ENCODE measurements around the gene UBASH3A.

Gene UBASH3A

GRCh38 chr21:42455754-42456440, 52.2 kb downstream of the UBASH3A start:
- no peaks in the 10 kb centered on the region for H3K36me3 ChIP-seq (ENCODE audit: control insufficient read depth in 1 of 2, insufficient read depth in 2 of 2, low read depth in 1 of 2, low read length in 2 of 2)
- no peak overlapping the region for H2BK120ac ChIP-seq (ENCODE audit: low read depth, low read length)
- WGBS, result 86% methylated on average over 8 of the region's 10 CpGs
- no peaks in the 10 kb centered on the region for H3K79me1 ChIP-seq (replicated peaks; ENCODE audit: low read length, poor library complexity, severe bottlenecking)
- H3K27me3 ChIP-seq (ENCODE audit: control insufficient read depth in 1 of 2, insufficient read depth in 1 of 2, low read length in 2 of 2), result peaks cover 0 to 44% of the 10 kb centered on the region in 2 experiments
- no peak overlapping the region for H3K23ac ChIP-seq (ENCODE audit: low read length in 2 of 2)
- H2BK12ac ChIP-seq (ENCODE audit: low read length in 2 of 2), result no peak overlapping the region
- H2AK5ac ChIP-seq (ENCODE audit: low read length, severe bottlenecking), result no peak overlapping the region
- H3K14ac ChIP-seq (ENCODE audit: low read length in 2 of 2), result no peak overlapping the region
- H4K8ac ChIP-seq (ENCODE audit: low read length), result no peak overlapping the region
- H4K91ac ChIP-seq (ENCODE audit: low read length), result no peak overlapping the region
- no peak for DNase-seq
- no peak overlapping the region for H2BK15ac ChIP-seq (ENCODE audit: low read depth, poor library complexity, severe bottlenecking)
- H2AFZ ChIP-seq (ENCODE audit: low read depth, low read length), result no peak overlapping the region
- H3K9me3 ChIP-seq (ENCODE audit: control insufficient read depth, low read length), result no peaks in the 10 kb centered on the region
- peaks cover 37% of the 10 kb centered on the region for H3K4me1 ChIP-seq (ENCODE audit: control insufficient read depth, insufficient read depth, low read depth, low read length)
- no peak overlapping the region for H3K4ac ChIP-seq (ENCODE audit: low read depth in 1 of 2, low read length in 2 of 2)
- H3K4me2 ChIP-seq (ENCODE audit: low read length, poor library complexity, severe bottlenecking), result no peak overlapping the region
- no peak overlapping the region for H3K9ac ChIP-seq (ENCODE audit: low read length)
- H3K18ac ChIP-seq (ENCODE audit: low read depth in 1 of 2, low read length in 2 of 2), result no peak overlapping the region
- H3K27ac ChIP-seq (ENCODE audit: low read length, poor library complexity, severe bottlenecking), result no peak overlapping the region
- H3K4me3 ChIP-seq (ENCODE audit: insufficient read depth in 1 of 2, low read depth in 1 of 2, low read length in 2 of 2), result no peak overlapping the region
- H2BK5ac ChIP-seq (ENCODE audit: low read depth, low read length, poor library complexity, severe bottlenecking), result no peak overlapping the region

GRCh38 chr21:42456457-42456856, 52.8 kb downstream of the UBASH3A start:
- Histone ChIP-seq H3K14ac (ENCODE audit: low read length in 2 of 2) (no peak overlapping the region), H2BK12ac (ENCODE audit: low read length in 2 of 2) (no peak overlapping the region), H3K4ac (ENCODE audit: low read depth in 1 of 2, low read length in 2 of 2) (no peak overlapping the region), H3K23ac (ENCODE audit: low read length in 2 of 2) (no peak overlapping the region), H4K91ac (ENCODE audit: low read length) (no peak overlapping the region), H3K4me3 (ENCODE audit: insufficient read depth in 1 of 2, low read depth in 1 of 2, low read length in 2 of 2) (no peak overlapping the region), H4K8ac (ENCODE audit: low read length) (no peak overlapping the region), H3K18ac (ENCODE audit: low read depth in 1 of 2, low read length in 2 of 2) (no peak overlapping the region), H2BK5ac (ENCODE audit: low read depth, low read length, poor library complexity, severe bottlenecking) (no peak overlapping the region), H3K9me3 (ENCODE audit: control insufficient read depth, low read length) (no peaks in the 10 kb centered on the region), H3K4me2 (ENCODE audit: low read length, poor library complexity, severe bottlenecking) (no peak overlapping the region), H2BK120ac (ENCODE audit: low read depth, low read length) (no peak overlapping the region), H3K36me3 (ENCODE audit: control insufficient read depth in 1 of 2, insufficient read depth in 2 of 2, low read depth in 1 of 2, low read length in 2 of 2) (no peaks in the 10 kb centered on the region), H3K27ac (ENCODE audit: low read length, poor library complexity, severe bottlenecking) (no peak overlapping the region), H2AFZ (ENCODE audit: low read depth, low read length) (no peak overlapping the region), H2BK15ac (ENCODE audit: low read depth, poor library complexity, severe bottlenecking) (no peak overlapping the region), H3K79me1 (replicated peaks; ENCODE audit: low read length, poor library complexity, severe bottlenecking) (no peaks in the 10 kb centered on the region), H3K4me1 (ENCODE audit: control insufficient read depth, insufficient read depth, low read depth, low read length) (peaks cover 37% of the 10 kb centered on the region), H2AK5ac (ENCODE audit: low read length, severe bottlenecking) (no peak overlapping the region), H3K9ac (ENCODE audit: low read length) (no peak overlapping the region), H3K27me3 (ENCODE audit: control insufficient read depth in 1 of 2, insufficient read depth in 1 of 2, low read length in 2 of 2) (peaks cover 0 to 47% of the 10 kb centered on the region in 2 experiments)
- WGBS, result 76% methylated on average over 8 of the region's 8 CpGs
- no peak for DNase-seq

GRCh38 chr21:42459082-42459460, 55.4 kb downstream of the UBASH3A start:
- Histone ChIP-seq H3K27me3 (ENCODE audit: control insufficient read depth in 1 of 2, insufficient read depth in 1 of 2, low read length in 2 of 2) (peaks cover 0 to 28% of the 10 kb centered on the region in 2 experiments), H3K4me2 (ENCODE audit: low read length, poor library complexity, severe bottlenecking) (peak overlapping the region; percentile 4), H3K4me1 (ENCODE audit: control insufficient read depth, insufficient read depth, low read depth, low read length) (peaks cover 28% of the 10 kb centered on the region), H3K14ac (ENCODE audit: low read length in 2 of 2) (no peak overlapping the region), H3K9me3 (ENCODE audit: control insufficient read depth, low read length) (no peaks in the 10 kb centered on the region), H3K23ac (ENCODE audit: low read length in 2 of 2) (no peak overlapping the region), H4K8ac (ENCODE audit: low read length) (no peak overlapping the region), H2AFZ (ENCODE audit: low read depth, low read length) (no peak overlapping the region), H3K36me3 (ENCODE audit: control insufficient read depth in 1 of 2, insufficient read depth in 2 of 2, low read depth in 1 of 2, low read length in 2 of 2) (no peaks in the 10 kb centered on the region), H2AK5ac (ENCODE audit: low read length, severe bottlenecking) (no peak overlapping the region), H3K4ac (ENCODE audit: low read depth in 1 of 2, low read length in 2 of 2) (no peak overlapping the region), H3K4me3 (ENCODE audit: insufficient read depth in 1 of 2, low read depth in 1 of 2, low read length in 2 of 2) (no peak overlapping the region), H3K18ac (ENCODE audit: low read depth in 1 of 2, low read length in 2 of 2) (no peak overlapping the region), H3K9ac (ENCODE audit: low read length) (no peak overlapping the region), H2BK120ac (ENCODE audit: low read depth, low read length) (no peak overlapping the region), H2BK12ac (ENCODE audit: low read length in 2 of 2) (no peak overlapping the region), H3K79me1 (replicated peaks; ENCODE audit: low read length, poor library complexity, severe bottlenecking) (no peaks in the 10 kb centered on the region), H2BK5ac (ENCODE audit: low read depth, low read length, poor library complexity, severe bottlenecking) (no peak overlapping the region), H4K91ac (ENCODE audit: low read length) (no peak overlapping the region), H3K27ac (ENCODE audit: low read length, poor library complexity, severe bottlenecking) (peak overlapping the region; percentile 48), H2BK15ac (ENCODE audit: low read depth, poor library complexity, severe bottlenecking) (no peak overlapping the region)
- WGBS, result 82% methylated on average over 1 of the region's 1 CpG
- DNase-seq, result no peak

GRCh38 chr21:42459546-42460215, 56.0 kb downstream of the UBASH3A start:
- peak overlapping the region; percentile 48 for H3K27ac ChIP-seq (ENCODE audit: low read length, poor library complexity, severe bottlenecking)
- no peak overlapping the region for H2BK120ac ChIP-seq (ENCODE audit: low read depth, low read length)
- H3K23ac ChIP-seq (ENCODE audit: low read length in 2 of 2), result no peak overlapping the region
- H3K79me1 ChIP-seq (replicated peaks; ENCODE audit: low read length, poor library complexity, severe bottlenecking), result no peaks in the 10 kb centered on the region
- H3K18ac ChIP-seq (ENCODE audit: low read depth in 1 of 2, low read length in 2 of 2), result no peak overlapping the region
- no peaks in the 10 kb centered on the region for H3K9me3 ChIP-seq (ENCODE audit: control insufficient read depth, low read length)
- H2AK5ac ChIP-seq (ENCODE audit: low read length, severe bottlenecking), result no peak overlapping the region
- no peak overlapping the region for H2AFZ ChIP-seq (ENCODE audit: low read depth, low read length)
- no peak overlapping the region for H3K14ac ChIP-seq (ENCODE audit: low read length in 2 of 2)
- H2BK15ac ChIP-seq (ENCODE audit: low read depth, poor library complexity, severe bottlenecking), result no peak overlapping the region
- DNase-seq, result no peak
- H2BK12ac ChIP-seq (ENCODE audit: low read length in 2 of 2), result no peak overlapping the region
- H3K4me1 ChIP-seq (ENCODE audit: control insufficient read depth, insufficient read depth, low read depth, low read length), result peaks cover 31% of the 10 kb centered on the region
- no peaks in the 10 kb centered on the region for H3K36me3 ChIP-seq (ENCODE audit: control insufficient read depth in 1 of 2, insufficient read depth in 2 of 2, low read depth in 1 of 2, low read length in 2 of 2)
- no peak overlapping the region for H4K8ac ChIP-seq (ENCODE audit: low read length)
- WGBS, result 82% methylated on average over 11 of the region's 11 CpGs
- peaks cover 0 to 22% of the 10 kb centered on the region in 2 experiments for H3K27me3 ChIP-seq (ENCODE audit: control insufficient read depth in 1 of 2, insufficient read depth in 1 of 2, low read length in 2 of 2)
- H3K4me3 ChIP-seq (ENCODE audit: insufficient read depth in 1 of 2, low read depth in 1 of 2, low read length in 2 of 2), result no peak overlapping the region
- no peak overlapping the region for H3K4me2 ChIP-seq (ENCODE audit: low read length, poor library complexity, severe bottlenecking)
- H2BK5ac ChIP-seq (ENCODE audit: low read depth, low read length, poor library complexity, severe bottlenecking), result no peak overlapping the region
- H4K91ac ChIP-seq (ENCODE audit: low read length), result no peak overlapping the region
- no peak overlapping the region for H3K9ac ChIP-seq (ENCODE audit: low read length)
- no peak overlapping the region for H3K4ac ChIP-seq (ENCODE audit: low read depth in 1 of 2, low read length in 2 of 2)
